Liver (tissue), 3 donors: ENCODE measurements around the gene AMN1.

ENCODE experiments used
- EGR1 ChIP-seq, 2 donors: IDR thresholded peaks; 2 replicates each; pipeline ENCODE4 v1.6.1; 2016 to 2018; ENCODE audit warnings: antibody characterized with exemption in 2 of 2, low read depth in 2 of 2
- HNF4G ChIP-seq: IDR thresholded peaks from 2 replicates; pipeline ENCODE4 v1.6.1; 2016; ENCODE audit warnings: antibody characterized with exemption
- JUND ChIP-seq, 2 donors: IDR thresholded peaks; 2 replicates each; pipeline ENCODE4 v1.6.1; 2016; ENCODE audit warnings: antibody characterized with exemption in 2 of 2
- MAX ChIP-seq: IDR thresholded peaks from 2 replicates; pipeline ENCODE4 v1.6.1; 2016; ENCODE audit warnings: antibody characterized with exemption
- RAD21 ChIP-seq, 2 donors: IDR thresholded peaks; 2 replicates each; pipeline ENCODE4 v1.6.1; 2016; ENCODE audit warnings: antibody characterized with exemption in 2 of 2, mild to moderate bottlenecking in 2 of 2
- TAF1 ChIP-seq: conservative IDR thresholded peaks from 2 replicates; pipeline ENCODE4 v1.6.1; 2016; ENCODE audit warnings: antibody characterized with exemption, mild to moderate bottlenecking
- YY1 ChIP-seq: IDR thresholded peaks from 2 replicates; pipeline ENCODE4 v1.6.1; 2016; ENCODE audit warnings: antibody characterized with exemption, mild to moderate bottlenecking
- TF ChIP-seq, protein P1 (sequence below): fragments of 150-350 bp; IDR thresholded peaks from 2 replicates; pipeline ENCODE4 v1.5.1; 2017; ENCODE audit warnings: improper control_type of control experiment, low read depth, low read length; ENCODE audit not compliant: missing input control
- TF ChIP-seq, protein P2 (sequence below): IDR thresholded peaks from 2 replicates; pipeline ENCODE4 v1.6.1; 2016; ENCODE audit warnings: antibody characterized with exemption
- TF ChIP-seq, protein P3 (sequence below): IDR thresholded peaks from 2 replicates; pipeline ENCODE4 v1.6.1; 2016; ENCODE audit warnings: antibody characterized with exemption, mild to moderate bottlenecking
- donor health status: healthy.
- donor health status: healthy.

- TF ChIP-seq, protein P1, sequence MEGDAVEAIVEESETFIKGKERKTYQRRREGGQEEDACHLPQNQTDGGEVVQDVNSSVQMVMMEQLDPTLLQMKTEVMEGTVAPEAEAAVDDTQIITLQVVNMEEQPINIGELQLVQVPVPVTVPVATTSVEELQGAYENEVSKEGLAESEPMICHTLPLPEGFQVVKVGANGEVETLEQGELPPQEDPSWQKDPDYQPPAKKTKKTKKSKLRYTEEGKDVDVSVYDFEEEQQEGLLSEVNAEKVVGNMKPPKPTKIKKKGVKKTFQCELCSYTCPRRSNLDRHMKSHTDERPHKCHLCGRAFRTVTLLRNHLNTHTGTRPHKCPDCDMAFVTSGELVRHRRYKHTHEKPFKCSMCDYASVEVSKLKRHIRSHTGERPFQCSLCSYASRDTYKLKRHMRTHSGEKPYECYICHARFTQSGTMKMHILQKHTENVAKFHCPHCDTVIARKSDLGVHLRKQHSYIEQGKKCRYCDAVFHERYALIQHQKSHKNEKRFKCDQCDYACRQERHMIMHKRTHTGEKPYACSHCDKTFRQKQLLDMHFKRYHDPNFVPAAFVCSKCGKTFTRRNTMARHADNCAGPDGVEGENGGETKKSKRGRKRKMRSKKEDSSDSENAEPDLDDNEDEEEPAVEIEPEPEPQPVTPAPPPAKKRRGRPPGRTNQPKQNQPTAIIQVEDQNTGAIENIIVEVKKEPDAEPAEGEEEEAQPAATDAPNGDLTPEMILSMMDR = no peak
- no peak for TF ChIP-seq JUND (IDR thresholded peaks at IDR 0.05)
- no peak for TF ChIP-seq EGR1 (IDR thresholded peaks at IDR 0.05; ENCODE audit: low read depth in 2 of 2)
- TF ChIP-seq MAX = no peak
- TF ChIP-seq RAD21 (IDR thresholded peaks at IDR 0.05) = no peak
- TF ChIP-seq YY1 = no peak
- no peak for TF ChIP-seq HNF4G
- no peak for TF ChIP-seq TAF1
- TF ChIP-seq, protein P2, sequence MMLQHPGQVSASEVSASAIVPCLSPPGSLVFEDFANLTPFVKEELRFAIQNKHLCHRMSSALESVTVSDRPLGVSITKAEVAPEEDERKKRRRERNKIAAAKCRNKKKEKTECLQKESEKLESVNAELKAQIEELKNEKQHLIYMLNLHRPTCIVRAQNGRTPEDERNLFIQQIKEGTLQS = no peak
- TF ChIP-seq, protein P3, sequence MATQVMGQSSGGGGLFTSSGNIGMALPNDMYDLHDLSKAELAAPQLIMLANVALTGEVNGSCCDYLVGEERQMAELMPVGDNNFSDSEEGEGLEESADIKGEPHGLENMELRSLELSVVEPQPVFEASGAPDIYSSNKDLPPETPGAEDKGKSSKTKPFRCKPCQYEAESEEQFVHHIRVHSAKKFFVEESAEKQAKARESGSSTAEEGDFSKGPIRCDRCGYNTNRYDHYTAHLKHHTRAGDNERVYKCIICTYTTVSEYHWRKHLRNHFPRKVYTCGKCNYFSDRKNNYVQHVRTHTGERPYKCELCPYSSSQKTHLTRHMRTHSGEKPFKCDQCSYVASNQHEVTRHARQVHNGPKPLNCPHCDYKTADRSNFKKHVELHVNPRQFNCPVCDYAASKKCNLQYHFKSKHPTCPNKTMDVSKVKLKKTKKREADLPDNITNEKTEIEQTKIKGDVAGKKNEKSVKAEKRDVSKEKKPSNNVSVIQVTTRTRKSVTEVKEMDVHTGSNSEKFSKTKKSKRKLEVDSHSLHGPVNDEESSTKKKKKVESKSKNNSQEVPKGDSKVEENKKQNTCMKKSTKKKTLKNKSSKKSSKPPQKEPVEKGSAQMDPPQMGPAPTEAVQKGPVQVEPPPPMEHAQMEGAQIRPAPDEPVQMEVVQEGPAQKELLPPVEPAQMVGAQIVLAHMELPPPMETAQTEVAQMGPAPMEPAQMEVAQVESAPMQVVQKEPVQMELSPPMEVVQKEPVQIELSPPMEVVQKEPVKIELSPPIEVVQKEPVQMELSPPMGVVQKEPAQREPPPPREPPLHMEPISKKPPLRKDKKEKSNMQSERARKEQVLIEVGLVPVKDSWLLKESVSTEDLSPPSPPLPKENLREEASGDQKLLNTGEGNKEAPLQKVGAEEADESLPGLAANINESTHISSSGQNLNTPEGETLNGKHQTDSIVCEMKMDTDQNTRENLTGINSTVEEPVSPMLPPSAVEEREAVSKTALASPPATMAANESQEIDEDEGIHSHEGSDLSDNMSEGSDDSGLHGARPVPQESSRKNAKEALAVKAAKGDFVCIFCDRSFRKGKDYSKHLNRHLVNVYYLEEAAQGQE = no peak
These were observed 95.4 kb downstream of the AMN1 start for GRCh38 chr12:31633464-31633863.
